GM20431 (cell line): ENCODE results near the gene SPTSSA.
"Not testable (repeated sequence)": the region's sequence is repeated elsewhere in the genome, so short reads cannot be mapped to it uniquely, and the experiment has no call there.

Experiments used
- in situ Hi-C: fragments of 300-500 bp; cut with MseI, MboI; formaldehyde crosslinking; loops from one replicate; pipeline ENCODE4 v1.15.0; 2020; ENCODE audit warnings: low sequenced_read_pairs; ENCODE audit not compliant: unreplicated experiment

SPTSSA gene

DNA sequence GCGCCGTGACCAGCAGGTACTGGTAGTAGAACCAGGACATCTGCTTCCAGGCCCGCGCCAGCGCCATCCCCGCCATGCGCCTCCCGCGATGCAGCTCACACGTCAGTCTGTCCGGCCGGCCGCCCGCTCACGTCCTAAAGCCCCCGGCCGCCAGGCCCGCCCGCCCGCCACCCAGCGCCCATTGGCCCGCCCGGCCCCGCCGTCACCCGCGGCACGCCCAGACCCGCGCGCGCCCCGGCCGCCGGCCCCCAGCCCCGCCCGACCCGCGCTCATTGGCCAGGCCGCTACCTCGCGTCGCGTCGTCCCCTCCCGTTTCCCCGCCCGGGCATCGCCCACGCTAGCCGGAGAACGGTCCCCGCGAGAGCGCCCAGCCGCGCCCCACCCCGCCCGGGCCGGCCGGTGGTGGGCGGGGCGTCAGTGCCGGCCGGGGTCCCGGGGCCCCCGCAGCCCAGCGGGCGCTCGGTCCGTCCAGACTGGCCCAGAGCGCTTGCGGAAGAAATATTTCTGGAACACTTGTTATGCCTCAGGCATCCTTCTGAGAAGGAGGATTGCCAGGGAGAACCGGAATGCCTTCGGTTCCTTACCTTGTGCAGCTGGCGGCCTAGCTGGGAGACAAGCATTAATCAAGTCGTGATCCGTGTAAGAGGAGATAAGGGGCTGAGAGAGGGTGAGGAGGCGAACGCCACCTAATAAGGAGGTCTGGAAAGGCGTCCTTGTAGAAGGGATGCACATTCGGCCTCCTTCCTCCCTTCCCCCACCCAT is at the start of gene SPTSSA:
Gene SPTSSA, minus strand, starts transcription at position 109 of the 762 bp plus-strand sequence. Its CDS starts 33 bp downstream, at position 76.
- in situ Hi-C loops: no loop called here

GRCh38 chr14:34507884-34508283 is 45.8 kb upstream of the SPTSSA start:
- in situ Hi-C loops: no loop called here

DNA sequence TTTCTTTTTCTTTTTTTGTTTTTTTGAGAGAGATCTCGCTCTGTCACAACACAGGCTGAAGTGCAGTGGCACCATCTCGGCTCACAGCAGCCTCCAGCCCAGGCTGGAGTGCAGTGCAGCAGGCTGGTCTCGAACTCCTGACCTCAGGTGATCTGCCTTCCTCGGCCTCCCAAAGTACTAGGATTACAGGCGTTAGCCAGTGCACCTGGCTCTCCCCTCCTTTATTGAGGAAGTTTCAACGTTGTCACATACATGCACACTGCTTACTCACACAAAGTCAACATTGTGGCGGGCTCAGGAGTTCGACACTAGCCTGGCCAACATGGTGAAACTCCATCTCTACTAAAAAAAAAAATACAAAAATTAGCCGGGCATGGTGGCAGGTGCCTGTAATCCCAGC is 45.4 kb upstream of the SPTSSA start:
- in situ Hi-C loops: no loop called here

- in situ Hi-C loops: not testable (repeated sequence)
Measured at GRCh38 chr14:34505124-34505491, 43.1 kb upstream of the SPTSSA start.

DNA sequence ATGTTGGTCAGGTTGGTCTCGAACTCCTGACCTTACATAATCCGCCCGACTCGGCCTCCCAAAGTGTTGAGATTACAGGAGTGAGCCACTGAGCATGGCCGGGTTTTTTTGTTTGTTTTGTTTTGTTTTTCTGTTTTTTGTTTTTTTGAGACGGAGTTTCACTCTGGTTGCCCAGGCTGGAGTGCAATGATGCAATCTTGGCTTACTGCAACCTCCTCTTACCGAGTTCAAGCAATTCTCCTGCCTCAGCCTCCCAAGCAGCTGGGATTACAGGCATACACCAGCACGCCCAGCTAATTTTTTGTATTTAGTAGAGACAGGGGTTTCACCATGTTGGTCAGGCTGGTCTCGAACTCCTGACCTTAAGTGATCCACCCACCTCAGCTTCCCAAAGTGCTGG is 42.0 kb upstream of the SPTSSA start:
- in situ Hi-C loops: not testable (repeated sequence)

GRCh38 chr14:34502545-34503225 is 40.6 kb upstream of the SPTSSA start:
- in situ Hi-C loops: no loop called here

DNA sequence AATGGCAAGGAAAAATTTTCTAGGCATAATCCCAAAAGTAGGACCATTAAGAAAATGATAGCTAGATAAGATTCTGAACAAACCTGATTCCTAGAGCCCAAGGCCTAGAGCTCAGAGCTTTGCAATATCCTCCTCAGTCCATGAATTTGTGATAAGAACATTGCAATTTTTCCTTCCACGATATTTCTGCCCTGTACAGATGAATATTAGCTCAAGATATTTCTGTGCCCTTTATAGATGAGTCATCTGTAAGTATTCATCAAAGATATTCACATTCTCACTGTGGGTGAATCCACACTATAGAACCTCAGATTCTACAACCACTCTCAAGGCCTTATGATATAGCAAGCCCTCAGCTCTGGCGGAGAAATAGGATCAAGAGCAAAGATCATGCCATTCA is 40.0 kb upstream of the SPTSSA start:
- in situ Hi-C loops: no loop called here

DNA sequence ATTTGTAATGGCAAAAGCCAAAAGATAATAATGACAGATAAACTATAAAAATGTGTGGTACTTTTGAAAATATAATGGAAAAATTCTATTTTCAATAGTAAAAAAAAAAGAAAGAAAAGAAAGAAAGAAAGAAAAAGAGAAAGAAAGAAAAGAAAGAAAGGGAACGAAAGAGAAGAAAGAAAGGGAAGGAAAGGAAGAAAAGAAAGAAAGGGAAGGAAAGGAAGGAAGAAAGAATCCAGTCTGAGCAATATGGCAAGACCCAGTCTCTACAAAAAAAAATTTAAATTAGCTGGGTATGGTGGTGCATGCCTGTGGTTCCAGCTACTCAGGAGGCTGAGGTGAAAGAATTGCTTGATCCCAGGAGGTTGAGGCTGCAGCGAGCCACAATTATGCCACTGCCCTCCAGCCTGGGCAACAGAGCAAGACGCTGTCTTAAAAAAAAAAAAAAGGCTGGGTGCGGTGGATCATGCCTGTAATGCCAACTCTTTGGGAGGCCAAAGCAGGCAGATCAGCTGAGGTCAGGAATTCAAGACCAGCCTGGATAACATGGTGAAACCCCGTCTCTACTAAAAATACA is 39.1 kb upstream of the SPTSSA start:
- in situ Hi-C loops: no loop called here

DNA sequence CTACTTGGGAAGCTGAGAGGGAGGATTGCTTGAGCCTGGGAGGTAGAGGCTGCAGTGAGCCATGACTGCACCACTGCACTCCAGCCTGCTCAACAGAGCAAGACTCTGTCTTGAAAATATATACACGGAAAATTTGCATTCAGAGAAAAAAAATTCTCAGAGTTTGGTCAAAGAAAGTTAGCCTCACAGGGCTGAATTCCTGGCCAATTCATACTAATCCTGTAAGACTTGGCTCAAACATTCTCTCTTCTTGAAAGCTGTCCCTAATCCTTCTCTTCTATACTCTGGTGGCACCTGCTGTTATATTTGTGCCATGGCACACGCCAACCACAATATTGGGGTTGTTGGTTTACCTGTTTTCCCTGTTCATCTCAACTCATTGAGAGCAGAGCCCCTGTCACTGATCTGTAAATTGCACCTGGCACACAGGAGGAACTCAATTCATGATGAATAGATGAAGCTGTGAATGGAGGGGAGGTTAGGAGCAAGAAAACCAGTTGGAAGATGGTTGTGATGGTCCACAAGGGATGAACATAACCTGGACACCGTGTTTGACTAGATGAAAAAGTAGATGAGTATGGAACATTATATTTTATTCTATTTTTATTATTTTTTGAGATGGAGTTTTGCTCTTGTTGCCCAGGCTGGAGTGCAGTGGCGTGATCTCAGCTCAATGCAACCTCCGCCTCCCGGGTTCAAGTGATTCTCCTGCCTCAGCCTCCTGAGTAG is 36.8 kb upstream of the SPTSSA start:
- in situ Hi-C loops: no loop called here

GRCh38 chr14:34496679-34497513 is 34.9 kb upstream of the SPTSSA start:
- in situ Hi-C loops: no loop called here

DNA sequence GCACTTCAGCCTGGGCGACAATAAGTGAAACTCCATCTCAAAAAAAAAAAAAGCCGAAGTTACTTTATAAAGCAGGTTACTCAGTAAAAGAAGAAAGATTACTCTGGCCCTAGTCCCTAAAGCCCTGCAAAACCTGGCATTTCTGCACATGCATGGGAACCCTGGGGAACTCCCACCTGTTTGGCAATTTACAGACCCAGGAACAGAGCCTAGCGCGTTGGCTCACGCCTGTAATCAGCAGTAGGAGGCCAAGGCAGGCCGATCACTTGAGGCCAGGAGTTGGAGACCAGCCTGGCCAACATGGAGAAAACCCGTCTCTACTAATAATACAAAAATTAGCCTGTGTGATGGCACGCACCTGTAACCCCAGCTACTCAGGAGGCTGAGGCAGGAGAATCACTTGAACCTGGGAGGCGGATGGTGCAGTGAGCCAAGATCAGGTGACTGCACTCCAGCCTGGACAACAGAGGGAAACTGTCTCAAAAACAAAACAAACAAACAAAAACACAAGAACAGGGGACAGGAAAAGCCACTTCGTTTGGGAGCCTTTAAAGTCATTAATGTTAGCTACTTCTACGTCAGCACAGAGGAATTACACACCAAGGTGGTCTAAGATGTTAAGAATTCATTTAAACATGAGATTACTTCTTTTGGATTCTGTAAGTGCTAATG is 34.1 kb upstream of the SPTSSA start:
- in situ Hi-C loops: no loop called here

- in situ Hi-C loops: no loop called here
Measured at GRCh38 chr14:34489324-34489723, 27.3 kb upstream of the SPTSSA start.

- in situ Hi-C loops: no loop called here
Measured at GRCh38 chr14:34488528-34488927, 26.5 kb upstream of the SPTSSA start.

GRCh38 chr14:34484726-34485125 is 22.7 kb upstream of the SPTSSA start:
- in situ Hi-C loops: no loop called here

DNA sequence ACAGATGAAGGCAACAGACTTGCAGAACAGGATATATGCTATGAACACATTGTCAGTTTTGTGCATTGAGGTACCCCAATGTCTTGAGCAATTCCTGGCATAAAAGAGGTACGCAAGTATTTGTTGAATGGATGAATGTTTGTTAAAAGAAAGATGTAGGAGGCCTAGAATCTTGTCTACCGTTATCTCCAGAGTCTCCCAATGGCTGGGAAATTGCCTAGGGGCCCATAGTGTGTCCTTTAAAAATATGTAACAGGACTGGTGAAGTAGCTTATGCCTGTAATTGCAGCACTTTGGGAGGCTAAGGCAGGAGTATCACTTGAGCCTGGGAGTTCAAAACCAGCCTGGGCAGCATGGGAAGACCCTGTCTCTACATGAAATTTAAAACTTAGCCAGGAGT is 20.4 kb upstream of the SPTSSA start:
- in situ Hi-C loops: no loop called here

DNA sequence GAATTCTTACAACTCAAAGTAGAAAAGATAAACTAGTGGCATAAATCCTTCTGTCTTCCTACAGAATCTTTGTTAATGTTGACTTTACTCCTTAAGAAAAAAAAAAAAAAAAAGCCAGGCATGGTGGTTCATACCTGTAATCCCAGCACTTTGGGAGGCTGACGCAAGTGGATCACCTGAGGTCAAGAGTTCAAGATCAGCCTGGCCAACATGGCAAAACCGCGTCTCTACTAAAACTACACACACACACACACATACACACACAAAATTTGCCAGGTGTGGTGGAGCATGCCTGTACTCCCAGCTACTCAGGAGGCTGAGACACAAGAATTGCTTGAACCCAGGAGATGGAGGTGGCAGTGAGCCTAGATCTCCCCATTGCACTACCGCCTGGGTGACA is 17.7 kb upstream of the SPTSSA start:
- in situ Hi-C loops: no loop called here

GRCh38 chr14:34478261-34478660 is 16.2 kb upstream of the SPTSSA start:
- in situ Hi-C loops: no loop called here

DNA sequence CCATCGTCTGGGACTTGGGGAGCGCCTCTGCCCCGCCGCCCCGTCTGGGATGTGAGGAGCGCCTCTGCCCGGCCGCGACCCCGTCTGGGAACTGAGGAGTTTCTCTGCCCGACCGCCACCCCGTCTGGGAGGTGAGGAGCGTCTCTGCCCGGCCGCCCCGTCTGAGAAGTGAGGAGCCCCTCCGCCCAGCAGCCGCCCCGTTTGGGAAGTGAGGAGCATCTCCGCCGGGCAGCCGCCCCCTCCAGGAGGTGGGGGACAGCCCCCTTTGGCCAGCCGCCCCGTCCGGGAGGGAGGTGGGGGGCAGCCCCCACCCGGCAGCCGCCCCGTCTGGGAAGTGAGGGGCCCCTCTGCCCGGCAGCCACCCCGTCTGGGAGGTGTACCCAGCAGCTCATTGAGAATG is 14.0 kb upstream of the SPTSSA start:
- in situ Hi-C loops: not testable (repeated sequence)

- in situ Hi-C loops: no loop called here
Measured at GRCh38 chr14:34475163-34475562, 13.1 kb upstream of the SPTSSA start.
